Esophagus muscularis mucosa (tissue), 3 donors: Measurements from ENCODE around the gene GNL1.

ENCODE experiments used
- CTCF ChIP-seq, 3 experiments: fragments of 200-600 bp in 2 of 3; fragments of 450-650 bp in 1 of 3; sonication (generic) in 2 of 3; IDR thresholded peaks; one replicate each; pipeline ENCODE4 v1.5.1; 2017 to 2019; ENCODE audit warnings: antibody characterized with exemption in 3 of 3, mild to moderate bottlenecking in 2 of 3, moderate library complexity in 1 of 3
- POLR2A ChIP-seq: fragments of 450-650 bp; IDR thresholded peaks from one replicate; pipeline ENCODE4 v1.6.1; 2017; ENCODE audit warnings: antibody characterized with exemption, moderate library complexity, mild to moderate bottlenecking, low read depth

GRCh38 chr6:30497714-30498113, 58.6 kb downstream of the GNL1 start:
- TF ChIP-seq CTCF (IDR thresholded peaks at IDR 0.05) (no peak), POLR2A (no peak)
